Adipocyte (in vitro differentiated cells): ENCODE measurements around the gene DGCR8.
"Not testable (repeated sequence)": the region's sequence is repeated elsewhere in the genome, so short reads cannot be mapped to it uniquely, and the experiment has no call there.

Experiments
- DNase-seq: peaks from one replicate; pipeline ENCODE4 v3.0.0-alpha.2; 2015; ENCODE audit warnings: low read depth
- H3K27me3 ChIP-seq: replicated peaks from 2 replicates; pipeline ENCODE4 v1.7.0; 2013; ENCODE audit warnings: mild to moderate bottlenecking, low read length, moderate library complexity; ENCODE audit not compliant: control insufficient read depth, insufficient read depth
- H3K36me3 ChIP-seq: 2 replicates; pipeline ENCODE4 v1.7.0; 2013; ENCODE audit warnings: low read length, mild to moderate bottlenecking, moderate library complexity; ENCODE audit not compliant: control insufficient read depth, insufficient read depth, severe bottlenecking
- H3K4me1 ChIP-seq: 2 replicates; pipeline ENCODE4 v1.7.0; 2013; ENCODE audit warnings: mild to moderate bottlenecking, low read length, moderate library complexity; ENCODE audit not compliant: control insufficient read depth, insufficient read depth
- H3K4me3 ChIP-seq: 2 replicates; pipeline ENCODE4 v1.7.0; 2013; ENCODE audit warnings: mild to moderate bottlenecking, low read length, moderate library complexity
- H3K9ac ChIP-seq: 2 replicates; pipeline ENCODE4 v1.7.0; 2013; ENCODE audit warnings: mild to moderate bottlenecking, low read length, moderate library complexity
- H3K9me3 ChIP-seq: 2 replicates; pipeline ENCODE4 v1.7.0; 2013; ENCODE audit warnings: mild to moderate bottlenecking, low read length, moderate library complexity; ENCODE audit not compliant: control insufficient read depth

The DGCR8 gene

DNA sequence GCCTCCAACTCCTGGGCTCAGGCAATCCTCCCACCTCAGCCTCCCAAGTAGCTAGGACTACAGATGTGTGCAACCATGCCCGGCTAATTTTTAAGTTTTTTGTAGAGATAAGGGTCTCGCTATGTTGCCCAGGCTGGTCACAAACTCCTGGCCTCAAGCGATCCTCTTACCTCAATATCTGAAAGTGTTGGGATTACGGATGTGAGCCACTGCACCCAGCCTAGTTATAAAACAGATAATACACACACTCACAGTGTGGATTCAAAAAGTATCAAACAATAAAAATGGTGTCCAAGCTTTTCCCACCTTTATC, 71.2 kb downstream of the DGCR8 start:
- H3K4me1 ChIP-seq, result no peaks in the 10 kb centered on the region
- no peak overlapping the region for H3K4me3 ChIP-seq
- H3K9me3 ChIP-seq, result no peaks in the 10 kb centered on the region
- H3K27me3 ChIP-seq, result no peaks in the 10 kb centered on the region
- H3K9ac ChIP-seq, result no peak overlapping the region
- H3K36me3 ChIP-seq, result no peaks in the 10 kb centered on the region
- no peak for DNase-seq

DNA sequence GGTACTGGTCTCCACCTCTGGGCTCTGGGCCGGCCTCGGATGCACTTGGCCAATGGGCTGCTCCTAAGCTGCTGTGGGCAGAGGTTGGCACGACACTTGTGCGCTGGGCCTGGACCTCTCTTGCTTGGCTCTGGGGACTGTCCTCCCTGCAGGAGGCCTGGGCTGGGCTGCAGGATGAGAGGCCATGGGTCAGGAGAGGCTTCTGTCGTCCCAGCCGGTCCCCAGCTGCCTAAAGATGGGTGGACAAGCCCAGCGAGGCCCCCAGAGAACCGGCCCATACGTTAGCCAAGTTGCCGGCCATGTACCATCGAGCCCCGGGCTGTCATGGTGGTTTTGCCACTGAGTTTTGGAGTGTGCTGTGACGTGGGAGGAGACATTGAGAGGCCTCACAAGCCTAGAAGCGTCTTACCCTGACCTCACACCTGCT, 72.4 kb downstream of the DGCR8 start:
- peaks cover 4% of the 10 kb centered on the region for H3K27me3 ChIP-seq
- no peaks in the 10 kb centered on the region for H3K4me1 ChIP-seq
- no peaks in the 10 kb centered on the region for H3K9me3 ChIP-seq
- no peaks in the 10 kb centered on the region for H3K36me3 ChIP-seq
- H3K4me3 ChIP-seq, result no peak overlapping the region
- no peak overlapping the region for H3K9ac ChIP-seq
- DNase-seq, result no peak

- no peaks in the 10 kb centered on the region for H3K9me3 ChIP-seq
- H3K9ac ChIP-seq, result no peak overlapping the region
- H3K27me3 ChIP-seq, result peaks cover 16% of the 10 kb centered on the region
- no peak for DNase-seq
- no peaks in the 10 kb centered on the region for H3K4me1 ChIP-seq
- H3K4me3 ChIP-seq, result no peak overlapping the region
- H3K36me3 ChIP-seq, result no peaks in the 10 kb centered on the region
Measured at GRCh38 chr22:20153945-20154344, 73.9 kb downstream of the DGCR8 start.

DNA sequence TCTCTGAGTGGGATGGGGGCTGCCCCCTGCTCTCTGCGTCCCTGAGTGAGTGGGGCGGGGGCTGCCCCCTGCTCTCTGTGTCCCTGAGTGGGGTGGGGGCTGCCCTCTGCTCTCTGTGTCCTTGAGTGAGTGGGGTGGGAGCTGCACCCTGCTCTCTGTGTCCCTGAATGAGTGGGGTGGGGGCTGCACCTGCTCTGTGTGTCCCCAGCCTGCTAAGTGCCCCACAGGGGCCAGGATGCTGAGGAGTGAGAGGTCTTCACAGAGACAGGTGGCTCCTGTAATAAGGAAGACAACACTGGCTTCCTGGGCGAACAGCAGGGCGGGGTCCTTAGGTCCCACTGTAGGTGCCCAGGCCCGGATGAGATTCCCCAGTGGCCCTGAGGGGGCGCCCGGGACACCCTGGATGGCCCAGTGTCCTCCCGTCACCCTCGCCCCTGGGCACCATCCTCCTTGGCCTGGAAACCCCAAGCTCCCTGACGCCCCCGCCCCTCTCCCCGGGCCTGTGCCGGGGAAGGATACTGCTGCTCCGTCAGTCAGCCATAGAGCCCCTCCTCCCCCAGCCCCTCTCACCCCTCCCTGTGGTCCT, 74.7 kb downstream of the DGCR8 start:
- H3K4me3 ChIP-seq, result no peak overlapping the region
- DNase-seq, result no peak
- H3K9me3 ChIP-seq, result no peaks in the 10 kb centered on the region

DNA sequence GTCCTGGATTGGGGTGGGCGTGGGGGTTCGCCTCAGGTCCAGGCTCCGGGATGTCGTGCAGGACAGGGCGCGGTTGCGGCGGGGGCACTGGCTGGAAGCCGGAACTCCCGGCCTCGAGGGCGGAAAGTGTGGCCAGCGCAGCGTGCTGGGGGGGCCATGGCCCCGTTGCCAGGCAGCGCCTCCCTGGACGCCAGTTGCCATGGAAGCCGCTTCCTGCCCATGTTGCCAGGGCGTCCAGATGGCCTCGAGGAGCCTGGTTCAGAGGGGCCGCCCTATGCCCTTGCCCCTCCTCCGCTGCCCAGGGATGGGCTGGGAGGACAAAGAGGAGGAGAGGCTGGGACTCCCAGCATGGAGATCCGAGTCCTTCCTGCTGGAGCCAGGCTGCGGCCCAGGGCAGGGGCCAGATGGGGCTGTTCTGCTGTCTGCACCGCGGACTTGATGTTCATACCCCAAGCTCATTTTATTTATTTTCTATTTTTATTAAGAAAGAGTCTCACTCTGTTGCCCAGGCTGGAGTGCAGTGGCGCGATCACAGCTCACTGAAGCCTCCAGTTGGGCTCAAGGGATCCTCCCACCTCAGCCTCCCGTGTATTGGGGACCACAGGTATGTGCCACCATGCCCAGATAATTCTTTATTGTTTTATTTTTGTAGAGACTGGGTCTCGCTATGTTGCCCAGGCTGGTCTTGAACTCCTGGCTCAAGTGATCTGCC, 75.4 kb downstream of the DGCR8 start:
- H3K27me3 ChIP-seq, result peaks cover 21% of the 10 kb centered on the region
- peak; percentile 64 for DNase-seq
- H3K4me3 ChIP-seq, result no peak overlapping the region
- no peak overlapping the region for H3K9ac ChIP-seq
- H3K4me1 ChIP-seq, result no peaks in the 10 kb centered on the region
- H3K36me3 ChIP-seq, result no peaks in the 10 kb centered on the region
- no peaks in the 10 kb centered on the region for H3K9me3 ChIP-seq

More for the DNA sequence above, 74.7 kb downstream of the DGCR8 start:
- Histone ChIP-seq H3K36me3 (no peaks in the 10 kb centered on the region), H3K27me3 (peaks cover 16% of the 10 kb centered on the region), H3K4me1 (no peaks in the 10 kb centered on the region), H3K9ac (no peak overlapping the region)

- H3K36me3 ChIP-seq, result no peaks in the 10 kb centered on the region
- peaks cover 25% of the 10 kb centered on the region for H3K27me3 ChIP-seq
- H3K4me3 ChIP-seq, result no peak overlapping the region
- no peaks in the 10 kb centered on the region for H3K9me3 ChIP-seq
- no peak overlapping the region for H3K9ac ChIP-seq
- DNase-seq, result no peak
- no peaks in the 10 kb centered on the region for H3K4me1 ChIP-seq
Measured at GRCh38 chr22:20156042-20156389, 76.0 kb downstream of the DGCR8 start.

- no peaks in the 10 kb centered on the region for H3K9me3 ChIP-seq
- no peak overlapping the region for H3K4me3 ChIP-seq
- DNase-seq, result peak; percentile 84
- H3K36me3 ChIP-seq, result no peaks in the 10 kb centered on the region
- peaks cover 29% of the 10 kb centered on the region for H3K27me3 ChIP-seq
- H3K9ac ChIP-seq, result no peak overlapping the region
- no peaks in the 10 kb centered on the region for H3K4me1 ChIP-seq
Measured at GRCh38 chr22:20156611-20157429, 76.8 kb downstream of the DGCR8 start.

DNA sequence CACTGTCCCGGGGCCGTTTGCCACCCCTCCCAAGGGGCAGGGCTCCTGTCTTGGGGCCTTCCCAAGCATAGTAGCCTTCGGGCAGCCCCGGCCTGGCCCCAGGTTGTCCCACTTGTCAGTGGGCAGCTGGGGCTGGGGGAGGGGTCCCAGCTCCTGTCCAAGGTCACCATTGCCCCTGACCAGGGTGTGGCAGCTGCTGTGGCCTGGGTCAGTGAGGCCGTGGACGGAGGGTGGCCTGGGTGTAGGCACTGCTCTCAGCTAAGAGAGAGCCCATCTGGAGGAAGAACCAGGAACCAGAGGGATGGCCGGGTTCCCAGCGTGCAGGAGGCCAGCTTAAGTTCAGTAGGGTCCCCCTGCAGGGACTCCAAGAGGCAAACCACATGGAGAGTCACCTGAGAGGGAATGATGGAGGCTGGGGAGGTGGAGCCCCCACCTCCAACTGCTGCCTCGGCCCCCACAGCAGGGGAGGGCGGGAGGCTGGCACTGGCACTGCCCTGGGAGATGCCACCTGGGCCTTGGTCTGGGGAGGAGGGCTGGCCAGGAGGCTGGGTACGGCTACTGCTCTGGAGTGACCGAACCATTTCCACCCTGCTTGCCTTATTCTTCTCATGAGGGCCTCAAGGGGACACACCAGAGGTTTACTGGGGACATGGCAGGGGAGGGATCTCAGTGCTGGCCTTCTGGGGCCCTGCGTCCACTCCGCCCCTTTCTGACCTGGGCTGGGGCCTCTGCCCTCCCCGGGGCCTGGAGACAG, 77.6 kb downstream of the DGCR8 start:
- no peaks in the 10 kb centered on the region for H3K9me3 ChIP-seq
- no peaks in the 10 kb centered on the region for H3K36me3 ChIP-seq
- H3K4me1 ChIP-seq, result no peaks in the 10 kb centered on the region
- H3K9ac ChIP-seq, result no peak overlapping the region
- no peak overlapping the region for H3K4me3 ChIP-seq
- H3K27me3 ChIP-seq, result peaks cover 29% of the 10 kb centered on the region
- no peak for DNase-seq

GRCh38 chr22:20158391-20159036, 78.5 kb downstream of the DGCR8 start:
- peaks cover 29% of the 10 kb centered on the region for H3K27me3 ChIP-seq
- H3K36me3 ChIP-seq, result no peaks in the 10 kb centered on the region
- no peak overlapping the region for H3K9ac ChIP-seq
- DNase-seq, result no peak
- H3K4me1 ChIP-seq, result no peaks in the 10 kb centered on the region
- no peaks in the 10 kb centered on the region for H3K9me3 ChIP-seq
- no peak overlapping the region for H3K4me3 ChIP-seq

- Histone ChIP-seq H3K9me3 (no peaks in the 10 kb centered on the region), H3K27me3 (peaks cover 29% of the 10 kb centered on the region), H3K36me3 (no peaks in the 10 kb centered on the region), H3K4me3 (no peak overlapping the region), H3K9ac (no peak overlapping the region), H3K4me1 (no peaks in the 10 kb centered on the region)
- no peak for DNase-seq
Measured at GRCh38 chr22:20159076-20159475, 79.0 kb downstream of the DGCR8 start.

GRCh38 chr22:20159531-20159930, 79.5 kb downstream of the DGCR8 start:
- H3K4me1 ChIP-seq, H3K9me3 ChIP-seq, H3K36me3 ChIP-seq, H3K4me3 ChIP-seq, H3K9ac ChIP-seq, DNase-seq: not testable (repeated sequence)
- peaks cover 29% of the 10 kb centered on the region for H3K27me3 ChIP-seq
